ENCODE data around the gene MRPS5.
"Not testable (repeated sequence)": the region's sequence is repeated elsewhere in the genome, so short reads cannot be mapped to it uniquely, and the experiment has no call there.

Gene MRPS5

GRCh38 chr2:95121407-95122196 lies at the start of gene MRPS5:
MRPS5 (minus strand) TSS chr2:95121808; CDS start chr2:95121791, 17 bp downstream.
- DNase-seq (ENCODE audit: low spot score) = peak; percentile 83

DNA sequence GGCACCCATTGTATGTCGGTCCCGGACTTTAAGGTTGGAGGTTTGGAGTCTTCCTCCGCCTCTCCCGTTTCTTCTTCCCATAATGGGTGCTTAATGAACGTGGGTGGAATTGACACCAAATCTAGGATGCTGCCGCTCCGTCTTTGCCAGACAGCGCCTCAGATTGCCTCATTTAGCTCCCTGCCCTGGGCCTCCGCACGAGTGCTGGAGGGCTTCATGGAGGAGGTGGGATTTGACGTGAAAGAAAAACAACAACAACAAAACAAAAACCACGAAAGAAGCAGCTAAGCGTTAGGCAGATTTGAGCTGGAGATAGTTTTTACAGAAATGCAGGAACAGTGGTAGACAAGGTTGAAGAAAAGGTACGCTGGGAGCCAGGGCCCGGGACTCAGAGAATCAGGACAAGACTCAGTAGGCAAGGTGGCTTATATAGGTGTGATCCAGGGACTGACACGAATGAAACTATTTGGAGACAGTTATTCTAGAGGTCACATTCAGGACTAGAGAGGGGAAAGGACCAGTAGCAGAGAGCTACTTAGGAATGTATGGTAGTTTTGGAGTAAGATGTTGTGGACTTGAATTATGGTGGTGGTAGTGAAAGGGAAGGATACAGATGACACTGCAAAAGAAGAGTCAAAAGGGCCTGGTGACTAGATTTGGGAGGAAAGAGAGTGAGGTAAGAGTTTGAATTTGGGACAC lies 44.6 kb upstream of the MRPS5 start:
- DNase-seq (ENCODE audit: low spot score) = no peak

GRCh38 chr2:95165371-95166064 lies 43.9 kb upstream of the MRPS5 start, which contains the start of gene ZNF2:
ZNF2 (plus strand) TSS chr2:95165809; CDS start chr2:95176227, 10,418 bp downstream.
- peak; percentile 99 for DNase-seq (ENCODE audit: low spot score)

GRCh38 chr2:95165030-95165370 lies 43.4 kb upstream of the MRPS5 start:
- no peak for DNase-seq (ENCODE audit: low spot score)

GRCh38 chr2:95159690-95160449 lies 38.3 kb upstream of the MRPS5 start, which contains the start of gene ZNF514:
ZNF514 (minus strand) TSS chr2:95159848; CDS start chr2:95153253, 6,595 bp downstream.
- DNase-seq (ENCODE audit: low spot score) = peak; percentile 71

GRCh38 chr2:95158891-95159619 lies 37.4 kb upstream of the MRPS5 start:
- DNase-seq (ENCODE audit: low spot score) = peak; percentile 31

GRCh38 chr2:95158441-95158840 lies 36.8 kb upstream of the MRPS5 start:
- no peak for DNase-seq (ENCODE audit: low spot score)

DNA sequence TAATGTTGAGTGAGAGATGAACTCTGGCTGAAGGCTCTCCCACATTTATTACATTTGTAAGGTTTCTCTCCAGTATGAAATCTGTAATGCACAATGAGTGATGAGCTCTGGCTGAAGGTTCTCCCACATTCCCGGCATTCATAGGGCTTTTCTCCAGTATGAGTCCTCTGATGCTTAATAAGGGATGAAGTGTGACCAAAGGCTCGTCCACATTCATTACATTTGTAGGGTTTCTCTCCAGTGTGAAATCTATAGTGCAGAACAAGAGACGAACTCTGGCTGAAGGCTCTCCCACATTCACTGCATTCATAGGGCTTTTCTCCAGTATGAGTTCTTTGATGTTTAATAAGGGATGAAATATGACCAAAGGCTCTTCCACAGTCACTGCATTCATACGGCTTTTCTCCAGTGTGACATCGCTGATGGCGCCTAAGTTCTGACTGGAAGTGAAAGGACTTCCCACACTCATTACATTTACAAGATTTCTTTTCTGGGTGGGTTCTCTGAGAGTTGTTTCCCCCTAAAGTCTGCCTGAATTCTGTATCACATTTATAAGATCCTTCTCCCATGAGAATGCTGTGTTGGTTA lies 27.9 kb upstream of the MRPS5 start:
- no peak for DNase-seq (ENCODE audit: low spot score)

DNA sequence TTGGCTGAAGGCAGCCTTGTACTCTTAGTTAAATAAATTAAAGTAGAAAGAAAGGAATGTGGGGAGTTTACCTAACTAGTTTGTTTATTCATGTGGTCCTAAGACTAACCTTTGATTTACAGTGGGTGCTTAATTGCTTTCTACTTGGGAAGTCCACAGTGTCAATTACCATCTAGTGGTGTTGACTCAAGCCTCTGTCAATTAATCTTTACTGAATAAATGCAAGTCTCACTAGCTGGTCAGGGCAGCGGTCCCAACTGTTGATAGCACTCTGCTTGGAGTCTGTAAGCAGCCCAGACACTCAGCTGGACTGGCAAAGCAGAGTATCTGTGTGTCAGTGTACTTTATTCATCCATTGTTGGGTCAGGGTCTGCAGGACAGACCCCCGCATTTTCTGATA lies 22.2 kb upstream of the MRPS5 start:
- DNase-seq (ENCODE audit: low spot score) = no peak

DNA sequence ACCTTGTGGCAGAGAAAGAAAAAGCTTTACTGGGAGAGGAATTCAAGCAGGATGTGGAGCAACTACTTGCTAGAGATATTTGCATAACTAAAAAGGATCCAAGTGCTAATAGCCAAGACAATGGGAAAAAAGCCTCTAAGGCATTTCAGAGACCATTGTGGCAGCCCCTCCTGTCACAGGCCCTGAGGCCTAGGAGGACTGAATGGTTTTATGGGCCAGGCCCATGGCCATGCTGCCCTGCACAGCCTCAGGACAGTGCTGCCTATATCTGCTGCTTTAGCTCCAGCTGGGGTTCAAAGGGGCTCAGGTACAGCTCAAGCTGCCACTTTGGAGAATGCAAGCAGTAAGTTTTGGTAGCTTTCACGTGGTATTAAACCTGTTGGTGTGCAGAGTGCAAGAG lies 17.1 kb upstream of the MRPS5 start:
- DNase-seq (ENCODE audit: low spot score) = no peak

GRCh38 chr2:95122197-95122551 lies 566 bp upstream of the MRPS5 start:
- DNase-seq (ENCODE audit: low spot score) = peak; percentile 4

GRCh38 chr2:95121093-95121406 lies 558 bp downstream of the MRPS5 start:
- DNase-seq (ENCODE audit: low spot score) = no peak

- peak; percentile 55 for DNase-seq (ENCODE audit: low spot score)
These were observed 6.2 kb downstream of the MRPS5 start for GRCh38 chr2:95115418-95115817.

DNA sequence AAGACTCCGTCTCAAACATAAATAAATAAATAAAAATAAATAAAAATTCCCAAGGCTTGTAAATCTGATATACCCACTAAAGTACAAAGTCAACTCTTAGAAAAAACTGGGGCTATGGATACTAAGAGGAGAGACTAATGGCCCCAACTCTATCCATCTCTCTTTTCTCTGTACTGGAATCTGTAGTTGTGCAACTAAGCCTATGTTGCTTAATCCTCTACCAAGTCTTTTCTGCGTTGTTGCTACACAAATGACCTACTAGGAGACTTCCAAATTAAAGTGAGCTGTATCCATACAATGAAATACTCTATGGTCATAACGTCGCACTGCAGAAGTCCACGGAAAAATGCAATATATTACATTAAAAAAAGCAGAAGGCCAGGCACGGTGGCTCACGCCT lies 8.1 kb downstream of the MRPS5 start:
- no peak for DNase-seq (ENCODE audit: low spot score)

DNA sequence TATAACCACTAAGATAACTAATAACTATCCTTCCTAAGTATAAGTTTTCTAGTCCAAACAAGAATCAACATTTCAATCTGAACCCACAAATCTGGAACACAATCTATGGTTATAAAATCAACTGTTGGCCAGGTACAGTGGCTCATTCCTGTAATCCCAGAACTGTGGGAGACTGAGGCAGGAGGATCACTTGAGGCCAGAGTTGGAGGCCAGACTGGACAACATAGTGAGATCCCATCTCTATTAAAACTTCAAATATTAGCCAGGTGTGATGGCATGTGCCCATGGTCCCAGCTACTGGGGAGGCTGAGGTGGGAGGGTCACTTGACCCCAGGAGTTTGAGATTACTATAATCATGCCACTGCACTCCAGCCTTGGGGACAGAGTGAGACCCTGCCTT lies 11.2 kb downstream of the MRPS5 start:
- no peak for DNase-seq (ENCODE audit: low spot score)

- DNase-seq (ENCODE audit: low spot score) = no peak
These were observed 12.3 kb downstream of the MRPS5 start for GRCh38 chr2:95109260-95109659.

- no peak for DNase-seq (ENCODE audit: low spot score)
These were observed 15.5 kb downstream of the MRPS5 start for GRCh38 chr2:95106081-95106480.

DNA sequence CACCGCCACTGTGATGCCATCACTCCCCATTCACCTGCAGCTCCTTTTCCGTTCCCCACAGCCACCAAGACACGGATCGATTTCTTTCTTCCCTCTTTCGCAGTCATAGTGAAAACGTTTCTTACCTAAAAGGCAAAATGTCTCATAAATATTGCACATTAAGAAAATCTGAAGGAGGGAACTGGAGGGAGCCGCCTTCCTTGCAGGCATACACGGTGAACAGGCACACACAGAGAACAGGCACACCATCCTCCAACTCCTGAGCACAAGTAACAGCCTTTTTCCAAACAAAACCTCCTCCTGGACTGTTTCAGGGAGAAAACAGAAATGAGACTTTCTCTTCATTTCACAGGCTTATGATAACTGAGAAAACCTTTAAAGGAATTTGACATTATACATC lies 17.0 kb downstream of the MRPS5 start:
- DNase-seq (ENCODE audit: low spot score) = no peak

- DNase-seq (ENCODE audit: low spot score) = no peak
These were observed 21.7 kb downstream of the MRPS5 start for GRCh38 chr2:95099910-95100309.

- not testable (repeated sequence) for DNase-seq (ENCODE audit: low spot score)
These were observed 23.3 kb downstream of the MRPS5 start for GRCh38 chr2:95098273-95098672.

DNA sequence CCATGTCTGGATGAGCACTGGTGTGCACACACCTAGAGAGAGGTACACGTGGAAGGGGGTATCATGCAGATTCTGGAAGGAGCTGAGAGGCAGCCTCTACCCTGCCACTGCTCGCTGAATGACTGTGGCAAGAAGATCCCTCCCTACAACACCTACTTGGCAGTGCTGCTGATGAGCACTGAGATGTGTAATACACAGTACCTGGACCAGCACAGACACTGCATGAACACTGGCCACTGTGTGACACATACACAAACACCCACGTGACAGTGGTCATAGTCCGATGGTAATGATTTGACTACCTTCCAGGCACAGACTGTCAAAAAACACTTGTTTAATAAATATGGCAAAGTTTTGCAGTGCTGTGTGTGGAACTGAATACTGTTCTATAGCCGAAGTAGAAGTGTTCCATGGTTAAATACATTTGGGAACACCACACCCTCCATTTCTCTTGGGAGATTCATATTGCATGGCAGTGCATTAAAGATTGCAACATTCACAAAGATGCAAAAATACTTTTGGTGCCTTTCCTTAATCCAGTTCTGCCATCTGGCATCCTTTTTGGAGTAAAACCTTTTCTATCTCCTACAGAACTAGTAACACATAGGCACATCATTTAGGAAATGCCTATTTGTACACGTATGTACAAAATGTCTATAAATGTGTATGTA lies 29.6 kb downstream of the MRPS5 start:
- DNase-seq (ENCODE audit: low spot score) = no peak
